Measurements from ENCODE around the gene MEGF11.

Gene MEGF11

DNA sequence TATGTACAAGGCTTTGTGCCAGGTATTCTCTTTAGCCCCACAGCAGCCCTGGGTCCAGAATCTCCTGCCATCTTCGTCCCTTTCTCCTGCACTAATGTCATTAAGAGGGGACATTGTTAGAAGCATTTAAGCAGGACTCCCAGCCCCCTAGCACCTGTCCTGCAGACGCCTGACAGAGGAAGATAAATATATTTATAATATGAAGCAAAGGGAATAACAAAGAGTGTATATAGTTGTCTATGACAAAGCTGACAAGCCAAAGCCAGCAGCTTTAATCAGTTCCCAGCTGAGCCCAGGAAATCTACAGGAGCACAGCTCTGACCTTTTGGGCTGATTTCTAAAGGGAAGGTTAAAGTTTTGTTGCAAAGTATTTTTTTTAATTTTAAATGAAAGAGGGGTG, 96.0 kb downstream of the MEGF11 start:
- DNase-seq (ENCODE audit: low spot score) (no peak), ATAC-seq (ENCODE audit: low read depth) (no peak)
- H3K36me3 ChIP-seq (ENCODE audit: low read depth) = no peaks in the 10 kb centered on the region
- no peaks in the 10 kb centered on the region for H3K4me1 ChIP-seq (ENCODE audit: insufficient read depth, poor library complexity, severe bottlenecking)
- no peaks in the 10 kb centered on the region for H3K27me3 ChIP-seq (ENCODE audit: insufficient read depth, poor library complexity, severe bottlenecking)
- no peak overlapping the region for H3K4me3 ChIP-seq (ENCODE audit: severe bottlenecking)
- H3K9me3 ChIP-seq (ENCODE audit: severe bottlenecking) = no peaks in the 10 kb centered on the region
- H3K27ac ChIP-seq (ENCODE audit: poor library complexity, severe bottlenecking) = no peak overlapping the region
- TF ChIP-seq, protein P1, sequence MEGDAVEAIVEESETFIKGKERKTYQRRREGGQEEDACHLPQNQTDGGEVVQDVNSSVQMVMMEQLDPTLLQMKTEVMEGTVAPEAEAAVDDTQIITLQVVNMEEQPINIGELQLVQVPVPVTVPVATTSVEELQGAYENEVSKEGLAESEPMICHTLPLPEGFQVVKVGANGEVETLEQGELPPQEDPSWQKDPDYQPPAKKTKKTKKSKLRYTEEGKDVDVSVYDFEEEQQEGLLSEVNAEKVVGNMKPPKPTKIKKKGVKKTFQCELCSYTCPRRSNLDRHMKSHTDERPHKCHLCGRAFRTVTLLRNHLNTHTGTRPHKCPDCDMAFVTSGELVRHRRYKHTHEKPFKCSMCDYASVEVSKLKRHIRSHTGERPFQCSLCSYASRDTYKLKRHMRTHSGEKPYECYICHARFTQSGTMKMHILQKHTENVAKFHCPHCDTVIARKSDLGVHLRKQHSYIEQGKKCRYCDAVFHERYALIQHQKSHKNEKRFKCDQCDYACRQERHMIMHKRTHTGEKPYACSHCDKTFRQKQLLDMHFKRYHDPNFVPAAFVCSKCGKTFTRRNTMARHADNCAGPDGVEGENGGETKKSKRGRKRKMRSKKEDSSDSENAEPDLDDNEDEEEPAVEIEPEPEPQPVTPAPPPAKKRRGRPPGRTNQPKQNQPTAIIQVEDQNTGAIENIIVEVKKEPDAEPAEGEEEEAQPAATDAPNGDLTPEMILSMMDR (IDR thresholded peaks at IDR 0.05; ENCODE audit: poor library complexity, severe bottlenecking) = no peak

DNA sequence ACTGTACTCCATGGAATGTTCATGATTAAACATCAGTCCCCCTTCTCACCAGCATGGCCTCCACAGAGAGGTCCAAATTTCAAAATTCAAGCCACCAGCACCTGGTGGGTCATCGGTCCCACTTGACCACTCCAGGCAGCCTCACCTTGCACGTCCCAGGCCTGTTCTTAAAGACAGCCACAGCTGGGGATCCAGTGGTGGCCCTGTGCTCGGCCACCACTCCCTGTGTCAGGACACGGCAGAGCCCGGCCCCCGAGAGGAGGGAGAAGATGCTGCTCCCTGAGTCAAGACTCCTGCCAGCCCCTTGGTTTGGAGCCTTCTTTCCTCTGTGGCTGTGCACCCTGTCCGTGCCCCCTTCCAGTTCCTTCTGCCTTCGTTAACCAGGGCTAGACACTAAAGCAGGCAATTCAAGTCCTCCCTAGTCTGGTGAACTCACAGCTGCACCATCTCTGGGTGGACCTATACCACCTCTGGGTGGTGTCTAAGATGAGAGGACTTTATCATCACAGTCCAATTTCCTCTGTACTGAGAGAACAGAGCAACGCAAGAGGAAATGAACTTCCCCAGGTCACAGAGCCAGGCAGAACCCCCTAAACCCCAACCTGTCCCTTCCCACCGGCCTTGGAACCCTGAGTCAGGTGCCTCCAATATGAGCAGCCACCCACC, 97.1 kb downstream of the MEGF11 start:
- H3K36me3 ChIP-seq (ENCODE audit: low read depth) = no peaks in the 10 kb centered on the region
- DNase-seq (ENCODE audit: low spot score) = no peak
- no peak overlapping the region for H3K4me3 ChIP-seq (ENCODE audit: severe bottlenecking)
- H3K27me3 ChIP-seq (ENCODE audit: insufficient read depth, poor library complexity, severe bottlenecking) = no peaks in the 10 kb centered on the region
- no peaks in the 10 kb centered on the region for H3K9me3 ChIP-seq (ENCODE audit: severe bottlenecking)
- ATAC-seq (ENCODE audit: low read depth) = no peak
- TF ChIP-seq, protein P1 (IDR thresholded peaks at IDR 0.05; ENCODE audit: poor library complexity, severe bottlenecking) = no peak
- no peak overlapping the region for H3K27ac ChIP-seq (ENCODE audit: poor library complexity, severe bottlenecking)
- H3K4me1 ChIP-seq (ENCODE audit: insufficient read depth, poor library complexity, severe bottlenecking) = no peaks in the 10 kb centered on the region

DNA sequence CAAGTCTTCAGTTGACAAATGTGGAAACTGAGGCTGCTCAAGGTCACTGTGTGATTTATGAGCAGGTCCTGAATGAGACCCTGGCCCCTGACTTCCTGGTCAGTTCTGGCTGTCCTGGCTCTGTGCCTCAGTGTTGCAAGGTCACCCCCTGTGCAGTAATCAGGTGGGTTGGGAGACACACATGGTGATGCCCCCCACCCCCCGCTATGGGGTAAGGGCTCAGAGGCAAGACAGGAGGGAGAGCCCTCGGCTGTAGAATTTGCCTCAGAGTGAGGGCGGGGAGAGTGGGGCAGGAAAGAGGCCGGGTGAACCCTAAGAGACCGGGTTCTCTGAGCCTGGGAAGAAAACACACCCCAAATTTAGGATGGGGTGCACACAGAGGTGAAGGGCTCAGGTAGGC, 98.5 kb downstream of the MEGF11 start:
- H3K9me3 ChIP-seq (ENCODE audit: severe bottlenecking) = no peaks in the 10 kb centered on the region
- H3K4me1 ChIP-seq (ENCODE audit: insufficient read depth, poor library complexity, severe bottlenecking) = no peaks in the 10 kb centered on the region
- H3K36me3 ChIP-seq (ENCODE audit: low read depth) = no peaks in the 10 kb centered on the region
- no peak overlapping the region for H3K4me3 ChIP-seq (ENCODE audit: severe bottlenecking)
- ATAC-seq (ENCODE audit: low read depth) = no peak
- no peak overlapping the region for H3K27ac ChIP-seq (ENCODE audit: poor library complexity, severe bottlenecking)
- no peak for DNase-seq (ENCODE audit: low spot score)
- peaks cover 10% of the 10 kb centered on the region for H3K27me3 ChIP-seq (ENCODE audit: insufficient read depth, poor library complexity, severe bottlenecking)
- TF ChIP-seq, protein P1 (IDR thresholded peaks at IDR 0.05; ENCODE audit: poor library complexity, severe bottlenecking) = no peak

- DNase-seq (ENCODE audit: low spot score) = no peak
- no peak overlapping the region for H3K27ac ChIP-seq (ENCODE audit: poor library complexity, severe bottlenecking)
These were observed 99.0 kb downstream of the MEGF11 start for GRCh38 chr15:66154581-66154980.

More at GRCh38 chr15:66154581-66154980, 99.0 kb downstream of the MEGF11 start:
- Histone ChIP-seq H3K27me3 (ENCODE audit: insufficient read depth, poor library complexity, severe bottlenecking) (peaks cover 11% of the 10 kb centered on the region), H3K9me3 (ENCODE audit: severe bottlenecking) (no peaks in the 10 kb centered on the region), H3K36me3 (ENCODE audit: low read depth) (no peaks in the 10 kb centered on the region), H3K4me1 (ENCODE audit: insufficient read depth, poor library complexity, severe bottlenecking) (no peaks in the 10 kb centered on the region), H3K4me3 (ENCODE audit: severe bottlenecking) (no peak overlapping the region)
- ATAC-seq (ENCODE audit: low read depth) = no peak
- TF ChIP-seq, protein P1 (IDR thresholded peaks at IDR 0.05; ENCODE audit: poor library complexity, severe bottlenecking) = no peak

All from RWPE2 (cell line).